ENCODE results near the gene CACNA1I. TPM values are rescaled to one million over a fixed set of nuclear protein-coding genes. Genes with fewer than 3 reads are reported as not detected.

CACNA1I gene
- total and polyA plus RNA-seq, 2 donors (not counting 3 experiments of a cell fraction or from before 2014, with no cell fraction given), result not detected

DNA sequence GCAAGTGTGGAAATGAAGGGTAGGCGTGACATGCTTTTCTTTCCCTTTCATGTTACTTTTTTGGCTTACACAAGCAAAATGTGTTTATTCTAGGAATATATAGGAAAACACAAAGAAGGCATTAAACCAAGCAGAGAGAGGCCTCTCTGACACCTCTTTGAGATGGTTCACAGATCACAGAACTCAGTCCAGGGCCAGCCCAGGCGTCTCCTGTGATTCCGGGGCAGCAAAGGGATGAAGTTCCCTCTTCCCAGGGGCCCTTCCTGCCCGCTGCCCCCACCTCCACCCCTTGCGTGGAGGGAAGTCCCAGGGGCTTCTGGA lies 78.0 kb downstream of the CACNA1I start:
- Histone ChIP-seq H3K79me2 (ENCODE audit: control insufficient read depth, insufficient read depth, low read length) (no peaks in the 10 kb centered on the region), H2AFZ (ENCODE audit: low read depth, low read length) (no peak overlapping the region), H3K9ac (replicated peaks; ENCODE audit: extremely low read depth, insufficient read depth, low read length) (no peak overlapping the region), H3K36me3 (ENCODE audit: control insufficient read depth in 2 of 2, extremely low read depth in 1 of 2, insufficient read depth in 2 of 2, low read length in 2 of 2) (no peaks in the 10 kb centered on the region), H3K4me1 (ENCODE audit: control insufficient read depth, extremely low read depth, insufficient read depth, low read length) (no peaks in the 10 kb centered on the region), H3K27me3 (ENCODE audit: control insufficient read depth in 2 of 2, insufficient read depth in 2 of 2, low read length in 2 of 2) (no peaks in the 10 kb centered on the region), H4K20me1 (replicated peaks; ENCODE audit: control insufficient read depth, extremely low read depth, insufficient read depth, low read length) (no peaks in the 10 kb centered on the region), H3K4me3 (replicated peaks in 1 of 3; ENCODE audit: insufficient read depth in 1 of 3, low read depth in 1 of 3, low read length in 3 of 3) (no peak overlapping the region), H3K4me2 (ENCODE audit: insufficient read depth, low read length) (no peak overlapping the region), H3K9me3 (replicated peaks; ENCODE audit: control insufficient read depth, insufficient read depth, low read length) (no peaks in the 10 kb centered on the region), H3K27ac (ENCODE audit: insufficient read depth, low read depth, low read length) (no peak overlapping the region), H3K9me1 (replicated peaks; ENCODE audit: control insufficient read depth, extremely low read depth, insufficient read depth, low read length) (no peaks in the 10 kb centered on the region)
- dilution Hi-C loops (cut with MboI; ENCODE audit: extremely low pct_ligation_motif_present, low sequenced_read_pairs), result no loop called here
- POLR2A ChIA-PET, result no interaction called here
- no peak for DNase-seq (ENCODE audit: low read depth, low spot score)
- intact Hi-C loops (cut with micrococcal nuclease), result no loop called here
- TF ChIP-seq FOS (IDR thresholded peaks at IDR 0.05; ENCODE audit: borderline replicate concordance, insufficient read depth, low read length) (no peak), GATA2 (IDR thresholded peaks at IDR 0.05; ENCODE audit: insufficient read depth, insufficient read length, low read depth, low read length) (no peak), POLR2AphosphoS5 (IDR thresholded peaks at IDR 0.05; ENCODE audit: insufficient read depth, low read depth, low read length) (no peak), JUN (IDR thresholded peaks at IDR 0.05; ENCODE audit: borderline replicate concordance, insufficient read depth, insufficient read length, low read depth) (no peak), POLR2A (IDR thresholded peaks at IDR 0.05; ENCODE audit: low read depth, low read length) (no peak)
- CTCF ChIA-PET, result no interaction called here
- no TSS peak for BruUV-seq (replicated peaks)
- no peak for FAIRE-seq

DNA sequence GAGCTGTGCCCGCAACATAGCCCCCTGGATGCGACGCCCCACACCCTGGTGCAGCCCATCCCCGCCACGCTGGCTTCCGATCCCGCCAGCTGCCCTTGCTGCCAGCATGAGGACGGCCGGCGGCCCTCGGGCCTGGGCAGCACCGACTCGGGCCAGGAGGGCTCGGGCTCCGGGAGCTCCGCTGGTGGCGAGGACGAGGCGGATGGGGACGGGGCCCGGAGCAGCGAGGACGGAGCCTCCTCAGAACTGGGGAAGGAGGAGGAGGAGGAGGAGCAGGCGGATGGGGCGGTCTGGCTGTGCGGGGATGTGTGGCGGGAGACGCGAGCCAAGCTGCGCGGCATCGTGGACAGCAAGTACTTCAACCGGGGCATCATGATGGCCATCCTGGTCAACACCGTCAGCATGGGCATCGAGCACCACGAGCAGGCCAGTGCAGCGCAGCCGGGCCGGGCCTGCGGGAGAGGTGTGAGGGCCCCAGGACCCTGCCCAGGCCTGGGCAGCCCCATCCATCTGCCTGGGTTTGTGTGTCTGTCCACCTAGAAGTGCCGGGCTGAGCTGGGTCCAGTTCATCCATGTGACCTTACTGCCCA lies 79.0 kb downstream of the CACNA1I start:
- no TSS peak for BruUV-seq (replicated peaks)
- Histone ChIP-seq H2AFZ (ENCODE audit: low read depth, low read length) (no peak overlapping the region), H3K4me2 (ENCODE audit: insufficient read depth, low read length) (no peak overlapping the region), H3K27me3 (ENCODE audit: control insufficient read depth in 2 of 2, insufficient read depth in 2 of 2, low read length in 2 of 2) (no peaks in the 10 kb centered on the region), H3K36me3 (ENCODE audit: control insufficient read depth in 2 of 2, extremely low read depth in 1 of 2, insufficient read depth in 2 of 2, low read length in 2 of 2) (no peaks in the 10 kb centered on the region), H3K4me1 (ENCODE audit: control insufficient read depth, extremely low read depth, insufficient read depth, low read length) (no peaks in the 10 kb centered on the region), H3K9ac (replicated peaks; ENCODE audit: extremely low read depth, insufficient read depth, low read length) (no peak overlapping the region), H4K20me1 (replicated peaks; ENCODE audit: control insufficient read depth, extremely low read depth, insufficient read depth, low read length) (no peaks in the 10 kb centered on the region), H3K27ac (ENCODE audit: insufficient read depth, low read depth, low read length) (no peak overlapping the region), H3K9me3 (replicated peaks; ENCODE audit: control insufficient read depth, insufficient read depth, low read length) (no peaks in the 10 kb centered on the region), H3K9me1 (replicated peaks; ENCODE audit: control insufficient read depth, extremely low read depth, insufficient read depth, low read length) (no peaks in the 10 kb centered on the region), H3K4me3 (replicated peaks in 1 of 3; ENCODE audit: insufficient read depth in 1 of 3, low read depth in 1 of 3, low read length in 3 of 3) (no peak overlapping the region), H3K79me2 (ENCODE audit: control insufficient read depth, insufficient read depth, low read length) (no peaks in the 10 kb centered on the region)
- dilution Hi-C loops (cut with MboI; ENCODE audit: extremely low pct_ligation_motif_present, low sequenced_read_pairs), result no loop called here
- CTCF ChIA-PET, result interaction anchor here (1.6 to 1.9 kb wide), 2 partner anchors 15 to 375 kb away, joined by 4 to 5 read pairs; no protein-coding TSS in a partner anchor
- POLR2A ChIA-PET, result no interaction called here
- intact Hi-C loops (cut with micrococcal nuclease), result no loop called here
- FAIRE-seq (no peak), DNase-seq (ENCODE audit: low read depth, low spot score) (no peak)
- no peak for TF ChIP-seq POLR2A (IDR thresholded peaks at IDR 0.05; ENCODE audit: low read depth, low read length)
- TF ChIP-seq POLR2AphosphoS5 (IDR thresholded peaks at IDR 0.05; ENCODE audit: insufficient read depth, low read depth, low read length), result no peak
- no peak for TF ChIP-seq MYC (IDR thresholded peaks at IDR 0.05; ENCODE audit: low read depth, low read length)
- TF ChIP-seq, protein P1, sequence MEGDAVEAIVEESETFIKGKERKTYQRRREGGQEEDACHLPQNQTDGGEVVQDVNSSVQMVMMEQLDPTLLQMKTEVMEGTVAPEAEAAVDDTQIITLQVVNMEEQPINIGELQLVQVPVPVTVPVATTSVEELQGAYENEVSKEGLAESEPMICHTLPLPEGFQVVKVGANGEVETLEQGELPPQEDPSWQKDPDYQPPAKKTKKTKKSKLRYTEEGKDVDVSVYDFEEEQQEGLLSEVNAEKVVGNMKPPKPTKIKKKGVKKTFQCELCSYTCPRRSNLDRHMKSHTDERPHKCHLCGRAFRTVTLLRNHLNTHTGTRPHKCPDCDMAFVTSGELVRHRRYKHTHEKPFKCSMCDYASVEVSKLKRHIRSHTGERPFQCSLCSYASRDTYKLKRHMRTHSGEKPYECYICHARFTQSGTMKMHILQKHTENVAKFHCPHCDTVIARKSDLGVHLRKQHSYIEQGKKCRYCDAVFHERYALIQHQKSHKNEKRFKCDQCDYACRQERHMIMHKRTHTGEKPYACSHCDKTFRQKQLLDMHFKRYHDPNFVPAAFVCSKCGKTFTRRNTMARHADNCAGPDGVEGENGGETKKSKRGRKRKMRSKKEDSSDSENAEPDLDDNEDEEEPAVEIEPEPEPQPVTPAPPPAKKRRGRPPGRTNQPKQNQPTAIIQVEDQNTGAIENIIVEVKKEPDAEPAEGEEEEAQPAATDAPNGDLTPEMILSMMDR (IDR thresholded peaks at IDR 0.05; ENCODE audit: extremely low read depth in 1 of 2, insufficient read depth in 1 of 2, low read depth in 1 of 2, low read length in 2 of 2), result no peak
- no peak for TF ChIP-seq EZH2 (IDR thresholded peaks at IDR 0.05; ENCODE audit: borderline replicate concordance, low read depth, low read length, severe bottlenecking)
- TF ChIP-seq FOS (IDR thresholded peaks at IDR 0.05; ENCODE audit: borderline replicate concordance, insufficient read depth, low read length), result no peak
